Gastrocnemius medialis (tissue), 4 donors: ENCODE data around the gene SAP25.

Experiments
- POLR2A ChIP-seq, 2 donors: fragments of 450-650 bp; IDR thresholded peaks; one replicate each; pipeline ENCODE4 v1.6.1; 2017; ENCODE audit warnings: antibody characterized with exemption in 2 of 2, mild to moderate bottlenecking in 2 of 2, moderate library complexity in 2 of 2
- TF ChIP-seq, protein P1 (sequence below), 5 experiments: fragments of 450-650 bp in 3 of 5; fragments of 200-600 bp in 2 of 5; sonication (generic) in 2 of 5; IDR thresholded peaks in 4 of 5; conservative IDR thresholded peaks in 1 of 5; 1 replicate in 4 of 5; 2 replicates in 1 of 5; pipeline ENCODE4 v1.5.1; 2016 to 2019; ENCODE audit warnings: antibody characterized with exemption in 5 of 5, mild to moderate bottlenecking in 3 of 5, moderate library complexity in 3 of 5

DNA sequence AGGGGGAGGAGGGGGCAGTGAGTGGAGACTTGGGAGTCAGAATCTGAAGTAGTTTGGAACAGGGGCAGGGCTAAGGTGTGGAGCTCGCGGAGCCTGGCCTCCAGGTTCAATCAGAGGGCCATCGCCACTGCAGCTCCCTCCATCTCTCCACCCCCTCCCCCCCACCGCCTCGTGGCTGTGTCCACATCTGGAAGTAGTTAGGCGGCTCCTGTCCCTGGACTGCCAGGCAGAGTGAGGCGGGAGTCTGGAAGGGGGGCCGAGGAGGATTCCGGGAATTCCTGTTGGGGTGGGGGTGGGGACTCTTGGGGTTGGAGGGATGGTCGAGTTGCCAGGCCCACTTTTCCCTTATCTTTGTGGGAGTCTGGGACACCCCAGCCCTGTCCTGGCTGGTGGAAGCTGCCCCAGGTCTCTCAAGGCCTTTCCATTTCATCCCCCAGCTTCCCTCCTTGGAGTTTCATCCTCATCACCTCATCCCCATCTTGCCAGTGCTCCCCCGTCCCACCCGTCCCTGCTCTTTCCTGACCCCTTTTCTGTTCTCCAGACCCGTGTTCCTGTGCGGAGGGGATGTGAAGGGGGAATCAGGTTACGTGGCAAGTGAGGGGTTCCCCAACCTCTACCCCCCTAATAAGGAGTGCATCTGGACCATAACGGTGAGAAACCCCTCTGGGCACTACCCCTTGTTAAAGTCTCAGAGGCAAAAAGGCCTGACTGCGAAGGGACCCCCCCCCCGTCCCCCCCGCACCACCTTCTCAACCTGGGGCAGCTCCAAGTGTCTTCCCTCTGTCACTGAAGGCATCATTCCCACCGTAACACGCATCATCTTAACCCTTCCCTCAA lies 29.4 kb upstream of the SAP25 start:
- TF ChIP-seq, protein P1, sequence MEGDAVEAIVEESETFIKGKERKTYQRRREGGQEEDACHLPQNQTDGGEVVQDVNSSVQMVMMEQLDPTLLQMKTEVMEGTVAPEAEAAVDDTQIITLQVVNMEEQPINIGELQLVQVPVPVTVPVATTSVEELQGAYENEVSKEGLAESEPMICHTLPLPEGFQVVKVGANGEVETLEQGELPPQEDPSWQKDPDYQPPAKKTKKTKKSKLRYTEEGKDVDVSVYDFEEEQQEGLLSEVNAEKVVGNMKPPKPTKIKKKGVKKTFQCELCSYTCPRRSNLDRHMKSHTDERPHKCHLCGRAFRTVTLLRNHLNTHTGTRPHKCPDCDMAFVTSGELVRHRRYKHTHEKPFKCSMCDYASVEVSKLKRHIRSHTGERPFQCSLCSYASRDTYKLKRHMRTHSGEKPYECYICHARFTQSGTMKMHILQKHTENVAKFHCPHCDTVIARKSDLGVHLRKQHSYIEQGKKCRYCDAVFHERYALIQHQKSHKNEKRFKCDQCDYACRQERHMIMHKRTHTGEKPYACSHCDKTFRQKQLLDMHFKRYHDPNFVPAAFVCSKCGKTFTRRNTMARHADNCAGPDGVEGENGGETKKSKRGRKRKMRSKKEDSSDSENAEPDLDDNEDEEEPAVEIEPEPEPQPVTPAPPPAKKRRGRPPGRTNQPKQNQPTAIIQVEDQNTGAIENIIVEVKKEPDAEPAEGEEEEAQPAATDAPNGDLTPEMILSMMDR (IDR thresholded peaks at IDR 0.05 in 4 of 5, conservative IDR thresholded peaks at IDR 0.05 in 1 of 5), result no peak
- no peak for TF ChIP-seq POLR2A (IDR thresholded peaks at IDR 0.05)
